ENCODE data around the gene POFUT1. TPM values are rescaled to one million over a fixed set of nuclear protein-coding genes. Genes with fewer than 3 reads are reported as not detected.

Gene POFUT1
- total and polyA plus RNA-seq, 9 of the 15 experiments (the other 6 are each of a cell fraction or from before 2014, with no cell fraction given): 3.5 to 44.7 (median 23.5) TPM

DNA sequence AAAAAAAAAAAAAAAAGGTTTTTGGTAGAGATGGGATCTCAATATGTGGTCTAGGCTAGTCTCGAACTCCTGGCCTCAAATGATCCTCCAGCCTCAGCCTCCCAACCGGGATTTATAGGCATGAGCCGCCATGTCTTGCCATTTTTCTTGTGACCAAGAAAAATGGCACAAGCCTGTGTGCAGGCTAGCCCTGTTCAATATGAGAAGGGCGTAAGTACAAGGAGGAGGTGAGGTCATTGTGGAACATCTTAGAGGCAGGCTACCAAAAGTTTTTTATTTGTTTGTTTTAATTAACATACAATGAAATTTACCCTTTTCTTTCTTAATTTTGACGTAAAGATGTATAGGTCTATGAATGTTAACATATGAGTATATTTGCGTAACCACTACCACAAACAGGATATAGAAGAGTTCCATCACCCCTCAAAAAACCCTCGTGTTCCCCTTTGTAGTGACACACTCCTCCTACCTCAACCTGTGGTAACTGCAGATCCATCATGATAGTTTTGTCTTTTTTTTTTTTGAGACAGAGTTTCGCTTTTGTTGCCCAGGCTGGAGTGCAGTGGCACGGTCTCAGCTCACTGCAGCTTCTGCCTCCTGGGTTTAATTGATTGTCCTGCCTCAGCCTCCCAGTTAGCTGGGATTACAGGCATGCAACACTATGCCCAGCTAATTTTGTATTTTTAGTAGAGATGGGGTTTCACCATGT lies 41.5 kb downstream of the POFUT1 start:
- BruUV-seq (replicated peaks): no TSS peak
- no peak overlapping the region for H3K4me2 ChIP-seq (ENCODE audit: insufficient read depth, low read length)
- TF ChIP-seq MCM3 (IDR thresholded peaks at IDR 0.05) (no peak), ZBED1 (IDR thresholded peaks at IDR 0.05) (no peak), BCL6 (CRISPR knock-in tag; IDR thresholded peaks at IDR 0.05) (no peak), HDAC2 (IDR thresholded peaks at IDR 0.05) (no peak), MAFF (IDR thresholded peaks at IDR 0.05; ENCODE audit: low read length) (no peak), ZNF75A (CRISPR knock-in tag; IDR thresholded peaks at IDR 0.05) (no peak), MBD2 (IDR thresholded peaks at IDR 0.05; ENCODE audit: borderline replicate concordance, low read depth) (no peak), BHLHE40 (IDR thresholded peaks at IDR 0.05; ENCODE audit: low read length) (no peak), COPS2 (conservative IDR thresholded peaks at IDR 0.05) (no peak), FOSL1 (tag; conservative IDR thresholded peaks at IDR 0.05) (no peak), ZNF239 (CRISPR knock-in tag; IDR thresholded peaks at IDR 0.05) (no peak), ZKSCAN8 (CRISPR knock-in tag; IDR thresholded peaks at IDR 0.05) (no peak)
- TF ChIP-seq, protein P1, sequence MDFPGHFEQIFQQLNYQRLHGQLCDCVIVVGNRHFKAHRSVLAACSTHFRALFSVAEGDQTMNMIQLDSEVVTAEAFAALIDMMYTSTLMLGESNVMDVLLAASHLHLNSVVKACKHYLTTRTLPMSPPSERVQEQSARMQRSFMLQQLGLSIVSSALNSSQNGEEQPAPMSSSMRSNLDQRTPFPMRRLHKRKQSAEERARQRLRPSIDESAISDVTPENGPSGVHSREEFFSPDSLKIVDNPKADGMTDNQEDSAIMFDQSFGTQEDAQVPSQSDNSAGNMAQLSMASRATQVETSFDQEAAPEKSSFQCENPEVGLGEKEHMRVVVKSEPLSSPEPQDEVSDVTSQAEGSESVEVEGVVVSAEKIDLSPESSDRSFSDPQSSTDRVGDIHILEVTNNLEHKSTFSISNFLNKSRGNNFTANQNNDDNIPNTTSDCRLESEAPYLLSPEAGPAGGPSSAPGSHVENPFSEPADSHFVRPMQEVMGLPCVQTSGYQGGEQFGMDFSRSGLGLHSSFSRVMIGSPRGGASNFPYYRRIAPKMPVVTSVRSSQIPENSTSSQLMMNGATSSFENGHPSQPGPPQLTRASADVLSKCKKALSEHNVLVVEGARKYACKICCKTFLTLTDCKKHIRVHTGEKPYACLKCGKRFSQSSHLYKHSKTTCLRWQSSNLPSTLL (IDR thresholded peaks at IDR 0.05): no peak
- TF ChIP-seq, protein P2, sequence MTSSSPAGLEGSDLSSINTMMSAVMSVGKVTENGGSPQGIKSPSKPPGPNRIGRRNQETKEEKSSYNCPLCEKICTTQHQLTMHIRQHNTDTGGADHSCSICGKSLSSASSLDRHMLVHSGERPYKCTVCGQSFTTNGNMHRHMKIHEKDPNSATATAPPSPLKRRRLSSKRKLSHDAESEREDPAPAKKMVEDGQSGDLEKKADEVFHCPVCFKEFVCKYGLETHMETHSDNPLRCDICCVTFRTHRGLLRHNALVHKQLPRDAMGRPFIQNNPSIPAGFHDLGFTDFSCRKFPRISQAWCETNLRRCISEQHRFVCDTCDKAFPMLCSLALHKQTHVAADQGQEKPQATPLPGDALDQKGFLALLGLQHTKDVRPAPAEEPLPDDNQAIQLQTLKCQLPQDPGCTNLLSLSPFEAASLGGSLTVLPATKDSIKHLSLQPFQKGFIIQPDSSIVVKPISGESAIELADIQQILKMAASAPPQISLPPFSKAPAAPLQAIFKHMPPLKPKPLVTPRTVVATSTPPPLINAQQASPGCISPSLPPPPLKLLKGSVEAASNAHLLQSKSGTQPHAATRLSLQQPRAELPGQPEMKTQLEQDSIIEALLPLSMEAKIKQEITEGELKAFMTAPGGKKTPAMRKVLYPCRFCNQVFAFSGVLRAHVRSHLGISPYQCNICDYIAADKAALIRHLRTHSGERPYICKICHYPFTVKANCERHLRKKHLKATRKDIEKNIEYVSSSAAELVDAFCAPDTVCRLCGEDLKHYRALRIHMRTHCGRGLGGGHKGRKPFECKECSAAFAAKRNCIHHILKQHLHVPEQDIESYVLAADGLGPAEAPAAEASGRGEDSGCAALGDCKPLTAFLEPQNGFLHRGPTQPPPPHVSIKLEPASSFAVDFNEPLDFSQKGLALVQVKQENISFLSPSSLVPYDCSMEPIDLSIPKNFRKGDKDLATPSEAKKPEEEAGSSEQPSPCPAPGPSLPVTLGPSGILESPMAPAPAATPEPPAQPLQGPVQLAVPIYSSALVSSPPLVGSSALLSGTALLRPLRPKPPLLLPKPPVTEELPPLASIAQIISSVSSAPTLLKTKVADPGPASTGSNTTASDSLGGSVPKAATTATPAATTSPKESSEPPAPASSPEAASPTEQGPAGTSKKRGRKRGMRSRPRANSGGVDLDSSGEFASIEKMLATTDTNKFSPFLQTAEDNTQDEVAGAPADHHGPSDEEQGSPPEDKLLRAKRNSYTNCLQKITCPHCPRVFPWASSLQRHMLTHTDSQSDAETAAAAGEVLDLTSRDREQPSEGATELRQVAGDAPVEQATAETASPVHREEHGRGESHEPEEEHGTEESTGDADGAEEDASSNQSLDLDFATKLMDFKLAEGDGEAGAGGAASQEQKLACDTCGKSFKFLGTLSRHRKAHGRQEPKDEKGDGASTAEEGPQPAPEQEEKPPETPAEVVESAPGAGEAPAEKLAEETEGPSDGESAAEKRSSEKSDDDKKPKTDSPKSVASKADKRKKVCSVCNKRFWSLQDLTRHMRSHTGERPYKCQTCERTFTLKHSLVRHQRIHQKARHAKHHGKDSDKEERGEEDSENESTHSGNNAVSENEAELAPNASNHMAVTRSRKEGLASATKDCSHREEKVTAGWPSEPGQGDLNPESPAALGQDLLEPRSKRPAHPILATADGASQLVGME (CRISPR knock-in tag; IDR thresholded peaks at IDR 0.05): no peak
- TF ChIP-seq, protein P3, sequence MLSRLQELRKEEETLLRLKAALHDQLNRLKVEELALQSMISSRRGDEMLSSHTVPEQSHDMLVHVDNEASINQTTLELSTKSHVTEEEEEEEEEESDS (CRISPR knock-in tag; IDR thresholded peaks at IDR 0.05): no peak
- TF ChIP-seq, protein P4, sequence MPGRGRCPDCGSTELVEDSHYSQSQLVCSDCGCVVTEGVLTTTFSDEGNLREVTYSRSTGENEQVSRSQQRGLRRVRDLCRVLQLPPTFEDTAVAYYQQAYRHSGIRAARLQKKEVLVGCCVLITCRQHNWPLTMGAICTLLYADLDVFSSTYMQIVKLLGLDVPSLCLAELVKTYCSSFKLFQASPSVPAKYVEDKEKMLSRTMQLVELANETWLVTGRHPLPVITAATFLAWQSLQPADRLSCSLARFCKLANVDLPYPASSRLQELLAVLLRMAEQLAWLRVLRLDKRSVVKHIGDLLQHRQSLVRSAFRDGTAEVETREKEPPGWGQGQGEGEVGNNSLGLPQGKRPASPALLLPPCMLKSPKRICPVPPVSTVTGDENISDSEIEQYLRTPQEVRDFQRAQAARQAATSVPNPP (IDR thresholded peaks at IDR 0.05; ENCODE audit: borderline replicate concordance, insufficient read depth, insufficient read length): no peak
- H2AFZ ChIP-seq (ENCODE audit: low read depth, low read length): no peak overlapping the region
- no peaks in the 10 kb centered on the region; a peak in 1 of 5 replicates for H3K4me1 ChIP-seq (replicated peaks in 1 of 2; ENCODE audit: control insufficient read depth in 2 of 2, insufficient read depth in 2 of 2, low read length in 2 of 2)
- DNase-seq (ENCODE audit: extremely low read depth in 1 of 4, low spot score in 3 of 4): no peak
- H3K9ac ChIP-seq (ENCODE audit: insufficient read depth in 1 of 2, low read depth in 2 of 2, low read length in 2 of 2): no peak overlapping the region
- WGBS (ENCODE audit: insufficient coverage, low coverage, missing lambda C conversion rate): 34% methylated on average over 8 of the region's 9 CpGs
- H3K36me3 ChIP-seq (ENCODE audit: control insufficient read depth, insufficient read depth, low read length): no peaks in the 10 kb centered on the region
- in situ Hi-C loops (cut with MboI) (no loop called here), intact Hi-C loops (cut with micrococcal nuclease) (no loop called here)
- ChIA-PET POLR2A (no interaction called here), CTCF (ENCODE audit: low intra/inter-chr PET ratio) (no interaction called here)
- no peaks in the 10 kb centered on the region for H3K79me2 ChIP-seq (ENCODE audit: control insufficient read depth, insufficient read depth, low read length)
- no peak for ATAC-seq
- H3K27ac ChIP-seq (ENCODE audit: extremely low read depth, low read depth, low read length): no peak overlapping the region
- H4K20me1 ChIP-seq (replicated peaks; ENCODE audit: control insufficient read depth, insufficient read depth, low read length): no peaks in the 10 kb centered on the region
- no peak for FAIRE-seq
- no peak overlapping the region for H3K4me3 ChIP-seq
- H3K9me1 ChIP-seq (ENCODE audit: control insufficient read depth, insufficient read depth, low read length): no peaks in the 10 kb centered on the region
- H3K9me3 ChIP-seq (replicated peaks; ENCODE audit: control insufficient read depth, insufficient read depth, low read depth, low read length): no peaks in the 10 kb centered on the region
- H3K27me3 ChIP-seq (ENCODE audit: control insufficient read depth in 2 of 2, insufficient read depth in 2 of 2, low read length in 2 of 2): peaks cover 7 to 12% of the 10 kb centered on the region in 2 experiments; a peak in 2 of 5 replicates

All from K562 (cell line).